GM12878 (cell line): ENCODE results near the gene FLACC1. TPM values are rescaled to one million over a fixed set of nuclear protein-coding genes. Genes with fewer than 3 reads are reported as not detected.

Source experiments
- ATAC-seq: fragments of 200-7000 bp; cut with Tn5 transposase; 3 replicates; pipeline ENCODE4 v1.9.1; 2020; ENCODE audit warnings: mild to moderate bottlenecking, moderate library complexity
- BruUV-seq: library from RNA; stranded (reverse); fragments of 400-500 nt; replicated peaks from 2 replicates; lab custom pipeline; 2021; lab: Mats Ljungman, UMichigan
- CTCF ChIA-PET: fragments of 300-600 bp; sonication (Branson Sonifier 250); formaldehyde crosslinking; extraction: SDS; loops from one replicate; lab custom pipeline; 2021; ENCODE audit warnings: inconsistent platforms; lab: Yijun Ruan, JAX
- POLR2A ChIA-PET: fragments of 350-600 bp; formaldehyde crosslinking; extraction: SDS; loops from one replicate; lab custom pipeline; 2021; ENCODE audit warnings: inconsistent platforms; lab: Charles Lee
- RAD21 ChIA-PET: fragments of 300-600 bp; sonication (Branson Sonifier 250); formaldehyde crosslinking; loops from one replicate; lab custom pipeline; 2023; ENCODE audit warnings: antibody characterized with exemption; ENCODE audit not compliant: unreplicated experiment; lab: Charles Lee
- SMC1A ChIA-PET: fragments of 300-600 bp; sonication (Branson Sonifier 250); formaldehyde crosslinking; loops from one replicate; lab custom pipeline; 2023; ENCODE audit not compliant: unreplicated experiment, uncharacterized antibody; lab: Charles Lee
- DNase-seq: peaks from one replicate; pipeline ENCODE4 v3.0.0-alpha.2; 2011; ENCODE audit warnings: low read depth, low spot score
- FAIRE-seq: peaks from 3 replicates; lab custom pipeline; 2011; peaks lifted over from hg19 to GRCh38; lab: Jason Lieb, UNC
- H2AFZ ChIP-seq: 2 replicates; pipeline ENCODE4 v1.6.0; 2011; ENCODE audit warnings: low read depth, low read length, control low read depth; ENCODE audit not compliant: control insufficient read depth
- H3K27ac ChIP-seq: 2 replicates; pipeline ENCODE4 v1.5.1; 2011; ENCODE audit warnings: control low read depth; ENCODE audit not compliant: control insufficient read depth, insufficient read depth
- H3K27me3 ChIP-seq, 2 experiments: replicated peaks in 1 of 2; 2 replicates each; pipeline versions ENCODE4 v1.6.0 to v1.6.1; 2011; ENCODE audit warnings: low read length in 1 of 2; ENCODE audit not compliant: control insufficient read depth in 2 of 2, insufficient read depth in 2 of 2
- H3K36me3 ChIP-seq, 2 experiments: 2 replicates each; pipeline ENCODE4 v1.5.1; 2011; ENCODE audit warnings: low read length in 1 of 2; ENCODE audit not compliant: control insufficient read depth in 2 of 2, insufficient read depth in 2 of 2
- H3K4me1 ChIP-seq: 2 replicates; pipeline ENCODE4 v1.6.1; 2011; ENCODE audit warnings: mild to moderate bottlenecking, low read length, moderate library complexity, mixed read lengths; ENCODE audit not compliant: control insufficient read depth, insufficient read depth
- H3K4me2 ChIP-seq: 2 replicates; pipeline ENCODE4 v1.6.0; 2011; ENCODE audit warnings: control low read depth; ENCODE audit not compliant: control insufficient read depth, insufficient read depth
- H3K4me3 ChIP-seq: fragments of 200-600 bp; sonication (generic); 2 replicates; pipeline ENCODE4 v1.5.1; 2016
- H3K79me2 ChIP-seq: 2 replicates; pipeline ENCODE4 v1.6.0; 2011; ENCODE audit warnings: low read length; ENCODE audit not compliant: control insufficient read depth, insufficient read depth
- H3K9ac ChIP-seq: 2 replicates; pipeline ENCODE4 v1.8.0; 2011; ENCODE audit warnings: low read length, control low read depth, mixed read lengths; ENCODE audit not compliant: control insufficient read depth, insufficient read depth
- H3K9me3 ChIP-seq: replicated peaks from 3 replicates; pipeline ENCODE4 v1.5.1; 2011; ENCODE audit warnings: mild to moderate bottlenecking, low read length; ENCODE audit not compliant: control insufficient read depth, insufficient read depth
- H4K20me1 ChIP-seq: 2 replicates; pipeline ENCODE4 v1.6.0; 2011; ENCODE audit not compliant: control insufficient read depth, insufficient read depth
- CEBPB ChIP-seq, 2 experiments: fragments of 150-350 bp in 1 of 2; IDR thresholded peaks; 2 replicates each; pipeline ENCODE4 v1.6.1; 2012 to 2014; ENCODE audit warnings: low read depth in 2 of 2, low read length in 2 of 2, borderline replicate concordance in 1 of 2, inconsistent platforms in 1 of 2
- CHD1 ChIP-seq: IDR thresholded peaks from 2 replicates; pipeline ENCODE4 v1.6.1; 2012; ENCODE audit warnings: low read depth, low read length, improper control_type of control experiment
- GABPA ChIP-seq: IDR thresholded peaks from 2 replicates; pipeline ENCODE4 v1.6.1; 2014; ENCODE audit warnings: antibody characterized with exemption, low read depth, mild to moderate bottlenecking, inconsistent platforms
- HDAC6 ChIP-seq: fragments of 200-600 bp; sonication (generic); IDR thresholded peaks from one replicate; pipeline ENCODE4 v1.8.0; 2017; ENCODE audit warnings: antibody characterized with exemption; ENCODE audit not compliant: unreplicated experiment
- IRF4 ChIP-seq: IDR thresholded peaks from 2 replicates; pipeline ENCODE4 v1.6.1; 2011; ENCODE audit warnings: low read depth, low read length
- KAT2A ChIP-seq: conservative IDR thresholded peaks from 2 replicates; pipeline ENCODE4 v1.6.1; 2011; ENCODE audit warnings: low read depth, low read length; ENCODE audit not compliant: control insufficient read depth
- KLF5 ChIP-seq: fragments of 450-650 bp; IDR thresholded peaks from 2 replicates; pipeline ENCODE4 v1.6.1; 2014; ENCODE audit warnings: mild to moderate bottlenecking; ENCODE audit not compliant: partially characterized antibody
- MEF2A ChIP-seq: IDR thresholded peaks from 2 replicates; pipeline ENCODE4 v1.6.1; 2011; ENCODE audit warnings: low read depth, mild to moderate bottlenecking, low read length, moderate library complexity; ENCODE audit not compliant: insufficient read depth
- NR2C1 ChIP-seq: fragments of 450-650 bp; IDR thresholded peaks from 2 replicates; pipeline ENCODE4 v1.6.1; 2017; ENCODE audit warnings: antibody characterized with exemption, mild to moderate bottlenecking, moderate library complexity
- SIN3A ChIP-seq: IDR thresholded peaks from 2 replicates; pipeline ENCODE4 v1.6.1; 2012; ENCODE audit warnings: low read depth, low read length, improper control_type of control experiment
- SKIL ChIP-seq: fragments of 450-650 bp; IDR thresholded peaks from 2 replicates; pipeline ENCODE4 v1.6.1; 2017; ENCODE audit warnings: mild to moderate bottlenecking, low read depth, inconsistent platforms; ENCODE audit not compliant: poor library complexity, severe bottlenecking
- SMAD5 ChIP-seq: IDR thresholded peaks from 2 replicates; pipeline ENCODE4 v1.6.1; 2016; ENCODE audit warnings: antibody characterized with exemption, low read depth
- STAT1 ChIP-seq: fragments of 450-650 bp; conservative IDR thresholded peaks from 2 replicates; pipeline ENCODE4 v1.6.1; 2014; ENCODE audit warnings: antibody characterized with exemption, mild to moderate bottlenecking
- TCF12 ChIP-seq: IDR thresholded peaks from 2 replicates; pipeline ENCODE4 v1.6.1; 2011; ENCODE audit warnings: low read depth, mild to moderate bottlenecking, low read length
- TCF3 ChIP-seq: IDR thresholded peaks from 2 replicates; pipeline ENCODE4 v1.6.1; 2012; ENCODE audit warnings: low read depth, mild to moderate bottlenecking, low read length, borderline replicate concordance; ENCODE audit not compliant: insufficient read depth
- ZNF217 ChIP-seq: fragments of 450-650 bp; IDR thresholded peaks from 2 replicates; pipeline ENCODE4 v1.6.1; 2017; ENCODE audit warnings: antibody characterized with exemption, mild to moderate bottlenecking
- ZNF622 ChIP-seq: fragments of 450-650 bp; IDR thresholded peaks from 2 replicates; pipeline ENCODE4 v1.6.1; 2017; ENCODE audit warnings: mild to moderate bottlenecking, inconsistent platforms
- WGBS: methylation state at CpG from one replicate; pipeline ENCODE4 v1.1.6; 2016; ENCODE audit warnings: low lambda C conversion rate; ENCODE audit not compliant: insufficient replicate concordance, insufficient coverage; ENCODE audit errors: missing lambda C conversion rate; 5-methylcytosine and 5-hydroxymethylcytosine counted together
- in situ Hi-C: fragments of 300-500 bp; cut with MboI; formaldehyde crosslinking; loops from 9 replicates; pipeline ENCODE4 v1.14.3; 2018; ENCODE audit warnings: mixed read lengths
- intact Hi-C: fragments of 100-400 bp; cut with micrococcal nuclease; formaldehyde crosslinking; loops from one replicate; pipeline ENCODE4 v1.14.2; 2022; ENCODE audit not compliant: unreplicated experiment
- polyA plus RNA-seq, 11 experiments: library from polyadenylated mRNA; depleted of rRNA in 4 of 11; unstranded in 6 of 11; stranded (reverse) in 5 of 11; fragments of >200 nt; fragmentation: Nextera tagmentation in 4 of 11; fragmentation: Illumina TruSeq in 1 of 11; extraction: Ambion mirVana in 4 of 11; extraction: Trizol in 1 of 11; gene quantifications; 1 replicate in 1 of 11; 2 replicates in 10 of 11; pipeline versions ENCODE4 v1.2.1 to v1.2.3, GENCODE V29; 2011 to 2016; ENCODE audit warnings: inconsistent platforms in 2 of 11, missing spikeins in 2 of 11, low read depth in 1 of 11
- total RNA-seq, 4 experiments: library from RNA; depleted of rRNA in 3 of 4; stranded (reverse); fragments of >200 nt in 3 of 4; fragmentation: Illumina TruSeq in 1 of 4; extraction: Trizol in 1 of 4; gene quantifications; 2 replicates each; pipeline versions ENCODE4 v1.2.1 to v1.2.3, GENCODE V29; 2013 to 2021
- TF ChIP-seq, protein P1 (sequence below): IDR thresholded peaks from 2 replicates; pipeline ENCODE4 v1.6.1; 2011; ENCODE audit warnings: borderline replicate concordance, low read depth, mild to moderate bottlenecking, moderate library complexity, low read length; ENCODE audit not compliant: insufficient read depth, poor library complexity, severe bottlenecking
- TF ChIP-seq, protein P2 (sequence below): IDR thresholded peaks from 2 replicates; pipeline ENCODE4 v1.6.1; 2012; ENCODE audit warnings: low read depth, low read length, improper control_type of control experiment

FLACC1 gene
- total and polyA plus RNA-seq, 10 of the 15 experiments (the other 5 are each of a cell fraction or from before 2014, with no cell fraction given): 0.08 to 0.54 (median 0.30) TPM; not detected in 2

DNA sequence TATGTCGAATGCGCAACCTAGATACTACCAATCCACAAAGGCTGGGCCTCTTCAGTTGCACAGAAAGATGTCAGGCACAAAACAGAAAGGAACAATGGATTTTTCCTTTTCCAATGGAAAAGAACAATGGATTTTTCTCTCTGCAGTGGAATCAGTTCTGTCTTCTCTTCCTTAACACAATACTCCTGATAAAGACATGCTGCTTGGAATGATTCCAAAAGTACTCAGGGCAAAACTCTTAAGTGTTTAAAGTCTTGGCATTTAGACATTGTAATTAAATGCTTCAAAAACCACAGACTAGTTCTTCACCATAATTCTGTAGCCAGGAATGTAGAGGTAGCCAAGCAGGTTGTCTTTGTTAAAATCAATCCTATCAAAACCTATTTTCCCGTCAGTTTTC is 46.7 kb upstream of the FLACC1 start (continued):
- TF ChIP-seq ZNF622: no peak
- TF ChIP-seq TCF12: no peak
- TF ChIP-seq IRF4: no peak
- no peak for TF ChIP-seq SIN3A

DNA sequence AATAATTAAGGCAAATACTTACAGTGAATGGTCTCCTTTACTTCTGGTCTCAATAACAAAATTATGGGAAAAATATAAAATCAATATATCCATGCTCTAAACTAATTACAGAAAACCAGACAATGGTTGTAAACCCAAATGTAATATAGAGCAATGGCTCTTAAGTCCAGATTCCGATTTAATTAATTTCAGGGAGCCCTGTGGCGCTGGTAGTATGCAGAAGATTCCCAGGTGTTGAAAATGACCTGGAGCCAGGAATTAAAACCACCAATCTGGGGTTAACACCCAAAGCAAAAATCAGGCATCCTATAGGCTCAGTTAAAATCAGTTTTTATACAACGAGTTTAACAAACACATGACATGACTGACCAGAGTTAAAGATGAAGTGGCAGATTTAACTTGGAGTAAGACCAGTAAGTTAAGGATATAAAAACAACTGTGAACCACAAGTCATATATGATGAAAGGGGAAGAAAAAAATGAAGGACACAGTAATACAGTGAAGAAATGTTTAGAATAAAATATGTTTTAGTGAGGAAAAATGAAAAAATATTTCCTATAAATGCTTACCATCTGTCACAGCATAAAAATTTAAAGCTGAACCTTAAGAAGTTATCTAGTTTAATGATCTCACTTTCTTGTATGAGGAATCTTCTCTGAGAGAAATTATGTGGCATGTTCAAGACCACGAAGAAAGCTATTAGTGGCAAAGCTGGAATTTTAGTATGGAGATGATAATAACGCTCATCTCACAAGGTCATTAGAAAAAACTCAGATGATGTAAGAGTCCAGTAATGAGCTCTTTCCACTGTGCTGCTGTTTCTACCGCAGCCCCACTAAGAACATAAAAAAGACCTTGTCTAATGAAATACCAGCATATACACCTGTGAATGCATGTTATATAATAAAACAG is 45.8 kb upstream of the FLACC1 start:
- Histone ChIP-seq H3K9ac (no peak overlapping the region), H3K4me2 (no peak overlapping the region), H3K27ac (no peak overlapping the region), H3K4me3 (no peak overlapping the region), H2AFZ (no peak overlapping the region), H3K27me3 (no peaks in the 10 kb centered on the region), H3K79me2 (no peaks in the 10 kb centered on the region), H4K20me1 (no peaks in the 10 kb centered on the region), H3K36me3 (peaks cover 0 to 4% of the 10 kb centered on the region in 2 experiments; a peak in 2 of 4 replicates), H3K4me1 (no peaks in the 10 kb centered on the region), H3K9me3 (no peaks in the 10 kb centered on the region)
- intact Hi-C loops (no loop called here), in situ Hi-C loops (no loop called here)
- ChIA-PET POLR2A (no interaction called here), RAD21 (no interaction called here), SMC1A (interaction anchor here (1.6 to 2.6 kb wide), 3 partner anchors 12 to 171 kb away, joined by 3 to 7 read pairs (median 6); partner anchors contain the start of genes STRADB and TRAK2), CTCF (no interaction called here)
- 90% methylated on average over 6 of the region's 6 CpGs for WGBS
- DNase-seq: no peak
- no peak for FAIRE-seq
- no peak for ATAC-seq
- BruUV-seq: no TSS peak
- TF ChIP-seq CHD1 (no peak), CEBPB (IDR thresholded peaks at IDR 0.05; ENCODE audit: borderline replicate concordance in 1 of 2, low read depth in 2 of 2, low read length in 2 of 2) (no peak), TCF3 (no peak), KLF5 (no peak), ZNF217 (no peak), NR2C1 (no peak), HDAC6 (no peak), KAT2A (no peak), GABPA (no peak), SMAD5 (no peak), MEF2A (no peak), STAT1 (no peak), SKIL (no peak)
- TF ChIP-seq, protein P1, sequence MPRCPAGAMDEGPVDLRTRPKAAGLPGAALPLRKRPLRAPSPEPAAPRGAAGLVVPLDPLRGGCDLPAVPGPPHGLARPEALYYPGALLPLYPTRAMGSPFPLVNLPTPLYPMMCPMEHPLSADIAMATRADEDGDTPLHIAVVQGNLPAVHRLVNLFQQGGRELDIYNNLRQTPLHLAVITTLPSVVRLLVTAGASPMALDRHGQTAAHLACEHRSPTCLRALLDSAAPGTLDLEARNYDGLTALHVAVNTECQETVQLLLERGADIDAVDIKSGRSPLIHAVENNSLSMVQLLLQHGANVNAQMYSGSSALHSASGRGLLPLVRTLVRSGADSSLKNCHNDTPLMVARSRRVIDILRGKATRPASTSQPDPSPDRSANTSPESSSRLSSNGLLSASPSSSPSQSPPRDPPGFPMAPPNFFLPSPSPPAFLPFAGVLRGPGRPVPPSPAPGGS: no peak
- TF ChIP-seq, protein P2, sequence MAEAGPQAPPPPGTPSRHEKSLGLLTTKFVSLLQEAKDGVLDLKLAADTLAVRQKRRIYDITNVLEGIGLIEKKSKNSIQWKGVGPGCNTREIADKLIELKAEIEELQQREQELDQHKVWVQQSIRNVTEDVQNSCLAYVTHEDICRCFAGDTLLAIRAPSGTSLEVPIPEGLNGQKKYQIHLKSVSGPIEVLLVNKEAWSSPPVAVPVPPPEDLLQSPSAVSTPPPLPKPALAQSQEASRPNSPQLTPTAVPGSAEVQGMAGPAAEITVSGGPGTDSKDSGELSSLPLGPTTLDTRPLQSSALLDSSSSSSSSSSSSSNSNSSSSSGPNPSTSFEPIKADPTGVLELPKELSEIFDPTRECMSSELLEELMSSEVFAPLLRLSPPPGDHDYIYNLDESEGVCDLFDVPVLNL: no peak
